ENCODE data around the gene NR5A2. TPM values are rescaled to one million over a fixed set of nuclear protein-coding genes. Genes with fewer than 3 reads are reported as not detected.

The NR5A2 gene
- total RNA-seq, 4 donors from 2014 or later = 1.1 to 1.9 (median 1.2) TPM

DNA sequence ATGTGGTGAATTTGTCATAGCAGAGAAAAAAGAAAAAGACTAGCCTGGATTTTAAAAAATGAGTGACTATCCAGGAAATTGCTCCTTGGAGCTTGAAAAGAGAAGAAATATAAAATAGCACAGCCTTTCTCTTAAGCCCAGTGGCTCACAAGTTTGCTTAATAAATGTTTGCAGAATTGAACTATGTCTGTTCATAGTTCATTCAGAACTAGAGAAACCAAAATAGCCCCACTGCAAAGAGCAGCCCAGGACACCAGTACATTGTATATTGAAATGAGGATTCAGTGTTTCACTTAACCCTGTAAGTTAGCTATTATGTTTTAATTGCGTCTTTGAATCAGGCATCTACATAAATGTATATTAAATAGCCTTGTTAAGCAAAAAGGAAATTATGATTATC, 88.8 kb downstream of the NR5A2 start:
- H3K4me3 ChIP-seq = no peak overlapping the region
- ATAC-seq (no peak), DNase-seq (no peak)
- in situ Hi-C loops (cut with MboI; ENCODE audit: low sequenced_read_pairs in 4 of 4) (no loop called here), intact Hi-C loops (cut with DNase I; ENCODE audit: low total_unique reads) (no loop called here)
- H3K9me3 ChIP-seq = no peaks in the 10 kb centered on the region
- H3K36me3 ChIP-seq = no peaks in the 10 kb centered on the region
- no peaks in the 10 kb centered on the region for H3K27me3 ChIP-seq
- no peak overlapping the region for H3K27ac ChIP-seq
- no peak for TF ChIP-seq POLR2A (IDR thresholded peaks at IDR 0.05)
- TF ChIP-seq CTCF (IDR thresholded peaks at IDR 0.05 in 4 of 5, conservative IDR thresholded peaks at IDR 0.05 in 1 of 5) = no peak
- H3K4me1 ChIP-seq = no peaks in the 10 kb centered on the region

- Histone ChIP-seq H3K27ac (no peak overlapping the region), H3K4me3 (no peak overlapping the region), H3K27me3 (no peaks in the 10 kb centered on the region), H3K36me3 (no peaks in the 10 kb centered on the region), H3K9me3 (no peaks in the 10 kb centered on the region), H3K4me1 (no peaks in the 10 kb centered on the region)
- DNase-seq (no peak), ATAC-seq (no peak)
- in situ Hi-C loops (cut with MboI; ENCODE audit: low sequenced_read_pairs in 4 of 4) = no loop called here
- intact Hi-C loops (cut with DNase I; ENCODE audit: low total_unique reads) = no loop called here
- TF ChIP-seq POLR2A (IDR thresholded peaks at IDR 0.05) (no peak), CTCF (IDR thresholded peaks at IDR 0.05 in 4 of 5, conservative IDR thresholded peaks at IDR 0.05 in 1 of 5) (no peak)
Measured at GRCh38 chr1:200118779-200119505, 91.4 kb downstream of the NR5A2 start.

DNA sequence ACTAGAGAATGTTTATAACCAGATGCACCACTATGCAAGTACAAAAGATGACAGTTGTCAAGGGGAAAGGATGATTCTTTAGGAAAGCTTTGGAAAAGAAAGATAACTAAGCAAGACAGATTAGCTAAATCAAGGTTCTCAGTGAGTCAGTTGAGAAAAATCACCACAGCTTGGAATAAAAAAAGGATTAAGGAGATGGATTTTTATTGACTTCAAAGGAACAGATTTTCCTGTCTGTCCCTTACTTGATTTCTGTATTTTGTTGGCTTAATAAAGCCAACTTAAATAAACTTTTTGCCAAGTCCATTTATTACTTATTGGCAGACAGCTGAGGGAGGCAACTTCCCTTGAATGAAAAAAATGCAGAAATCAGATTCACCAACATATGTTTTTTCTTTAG, 93.9 kb downstream of the NR5A2 start:
- no peaks in the 10 kb centered on the region for H3K27me3 ChIP-seq
- intact Hi-C loops (cut with DNase I; ENCODE audit: low total_unique reads) (no loop called here), in situ Hi-C loops (cut with MboI; ENCODE audit: low sequenced_read_pairs in 4 of 4) (no loop called here)
- no peak for DNase-seq
- no peaks in the 10 kb centered on the region for H3K9me3 ChIP-seq
- no peak overlapping the region for H3K4me3 ChIP-seq
- no peaks in the 10 kb centered on the region for H3K4me1 ChIP-seq
- no peak for ATAC-seq
- H3K36me3 ChIP-seq = no peaks in the 10 kb centered on the region
- no peak for TF ChIP-seq POLR2A (IDR thresholded peaks at IDR 0.05)
- TF ChIP-seq CTCF (IDR thresholded peaks at IDR 0.05 in 4 of 5, conservative IDR thresholded peaks at IDR 0.05 in 1 of 5) = no peak
- H3K27ac ChIP-seq = no peak overlapping the region

GRCh38 chr1:200124309-200124708, 96.8 kb downstream of the NR5A2 start:
- no peak overlapping the region for H3K4me3 ChIP-seq
- H3K27ac ChIP-seq = no peak overlapping the region
- no peaks in the 10 kb centered on the region for H3K9me3 ChIP-seq
- TF ChIP-seq POLR2A (IDR thresholded peaks at IDR 0.05) = no peak
- TF ChIP-seq CTCF (IDR thresholded peaks at IDR 0.05 in 4 of 5, conservative IDR thresholded peaks at IDR 0.05 in 1 of 5) = no peak
- H3K27me3 ChIP-seq = no peaks in the 10 kb centered on the region
- in situ Hi-C loops (cut with MboI; ENCODE audit: low sequenced_read_pairs in 4 of 4) = no loop called here
- ATAC-seq = no peak
- H3K36me3 ChIP-seq = no peaks in the 10 kb centered on the region
- H3K4me1 ChIP-seq = no peaks in the 10 kb centered on the region
- intact Hi-C loops (cut with DNase I; ENCODE audit: low total_unique reads) = no loop called here
- DNase-seq = no peak

- Histone ChIP-seq H3K4me1 (no peaks in the 10 kb centered on the region), H3K27me3 (no peaks in the 10 kb centered on the region), H3K4me3 (no peak overlapping the region), H3K27ac (no peak overlapping the region), H3K36me3 (no peaks in the 10 kb centered on the region), H3K9me3 (no peaks in the 10 kb centered on the region)
- intact Hi-C loops (cut with DNase I; ENCODE audit: low total_unique reads) (no loop called here), in situ Hi-C loops (cut with MboI; ENCODE audit: low sequenced_read_pairs in 4 of 4) (loop anchor here in 2 of 4 donors (25.0 kb wide), 1 partner anchor 359 kb away; no protein-coding TSS in a partner anchor)
- DNase-seq (no peak), ATAC-seq (no peak)
- TF ChIP-seq POLR2A (IDR thresholded peaks at IDR 0.05) (no peak), CTCF (IDR thresholded peaks at IDR 0.05 in 4 of 5, conservative IDR thresholded peaks at IDR 0.05 in 1 of 5) (no peak)
Measured at GRCh38 chr1:200128081-200128480, 100.6 kb downstream of the NR5A2 start.

All from gastrocnemius medialis (tissue), 4 donors.